Measurements from ENCODE around the gene FZD10. TPM values are rescaled to one million over a fixed set of nuclear protein-coding genes. Genes with fewer than 3 reads are reported as not detected.

The FZD10 gene
- total RNA-seq, 1 experiment from 2014 or later, result not detected

- no peak for DNase-seq (ENCODE audit: low read depth)
Observed at GRCh38 chr12:130205495-130205894, 43.2 kb downstream of the FZD10 start.

- no peak for DNase-seq (ENCODE audit: low read depth)
Observed at GRCh38 chr12:130212384-130212989, 50.2 kb downstream of the FZD10 start.

- DNase-seq (ENCODE audit: low read depth), result no peak
Observed at GRCh38 chr12:130213249-130213648, 51.0 kb downstream of the FZD10 start.

DNA sequence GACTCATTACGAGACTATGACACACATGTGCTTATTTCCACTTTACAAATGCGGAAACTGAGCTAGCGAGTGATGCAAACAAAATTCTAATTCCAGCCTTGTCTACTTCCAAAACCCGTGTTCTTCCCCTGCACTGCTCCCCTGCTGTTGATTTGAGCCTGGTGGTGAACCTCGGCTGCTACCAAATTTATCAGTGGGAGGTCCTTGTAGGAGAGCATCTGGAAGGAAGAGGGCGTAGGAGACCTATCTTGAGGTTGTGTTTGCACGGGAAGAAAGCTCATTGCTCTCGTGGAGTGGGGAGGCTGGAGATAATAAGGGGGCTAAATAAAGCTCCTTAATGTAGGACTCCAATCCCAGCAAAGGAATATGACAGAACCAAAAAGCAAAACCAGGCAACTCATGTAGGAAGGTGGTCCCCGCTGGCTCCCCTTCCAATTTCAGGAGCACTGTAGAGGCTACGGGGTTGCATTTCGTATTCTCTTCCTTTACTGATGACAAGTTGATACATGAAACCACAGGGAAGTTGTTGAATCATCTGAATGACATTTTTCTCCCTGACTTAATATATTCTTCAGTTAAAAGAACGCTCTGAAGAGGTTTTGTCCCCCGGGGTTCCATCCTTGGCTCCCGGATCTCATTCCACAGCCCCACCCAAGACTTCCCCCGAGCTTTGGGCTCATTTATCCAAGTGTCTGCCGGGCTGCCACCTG lies 52.6 kb downstream of the FZD10 start:
- no peak for DNase-seq (ENCODE audit: low read depth)

Other genes starting within 250 kb of the FZD10 start
- gene PIWIL1, start 175.4 kb downstream of the FZD10 start, total RNA-seq (2014; rRNA removed; shearing (Covaris generic)), result not detected in 2 replicates